RKO (cell line): ENCODE data around the gene SKIC3.
A peak's percentile ranks its signal among the peaks of the same experiment; 100 is the strongest.

ENCODE experiments used
- DNase-seq: peaks from one replicate; pipeline ENCODE4 v3.0.0-alpha.2; 2016; ENCODE audit warnings: low spot score

Gene SKIC3

GRCh38 chr5:95554647-95555548 lies at the start of gene SKIC3, which contains the start of gene ARSK:
TSS of gene SKIC3 (minus strand) at chr5:95554977. CDS start at chr5:95547150, 7,827 bp downstream.
TSS of gene ARSK (plus strand) at chr5:95555101. CDS start at chr5:95555279, 178 bp downstream.
- DNase-seq: peak; percentile 99

GRCh38 chr5:95600557-95600956 lies 45.8 kb upstream of the SKIC3 start:
- DNase-seq: no peak

GRCh38 chr5:95599252-95599651 lies 44.5 kb upstream of the SKIC3 start:
- DNase-seq: no peak

GRCh38 chr5:95595289-95595931 lies 40.6 kb upstream of the SKIC3 start:
- no peak for DNase-seq

- DNase-seq: peak; percentile 85
These were observed 36.7 kb upstream of the SKIC3 start for GRCh38 chr5:95591490-95591901.

- no peak for DNase-seq
These were observed 36.1 kb upstream of the SKIC3 start for GRCh38 chr5:95590880-95591279.

- DNase-seq: no peak
These were observed 29.2 kb upstream of the SKIC3 start for GRCh38 chr5:95583992-95584391.

- DNase-seq: no peak
These were observed 26.8 kb upstream of the SKIC3 start for GRCh38 chr5:95581576-95581975.

GRCh38 chr5:95572016-95572415 lies 17.2 kb upstream of the SKIC3 start:
- no peak for DNase-seq

GRCh38 chr5:95565280-95565920 lies 10.6 kb upstream of the SKIC3 start:
- DNase-seq: no peak

GRCh38 chr5:95564450-95564849 lies 9.7 kb upstream of the SKIC3 start:
- no peak for DNase-seq

- no peak for DNase-seq
These were observed 8.6 kb upstream of the SKIC3 start for GRCh38 chr5:95563367-95563766.

GRCh38 chr5:95562282-95562681 lies 7.5 kb upstream of the SKIC3 start:
- no peak for DNase-seq

- DNase-seq: no peak
These were observed 3.1 kb upstream of the SKIC3 start for GRCh38 chr5:95557841-95558240.

GRCh38 chr5:95555553-95555952 lies 776 bp upstream of the SKIC3 start:
- DNase-seq: no peak

- no peak for DNase-seq
These were observed 488 bp downstream of the SKIC3 start for GRCh38 chr5:95554331-95554646.

- no peak for DNase-seq
These were observed 5.7 kb downstream of the SKIC3 start for GRCh38 chr5:95549030-95549429.

GRCh38 chr5:95543017-95543705 lies 11.6 kb downstream of the SKIC3 start:
- DNase-seq: no peak

- DNase-seq: no peak
These were observed 17.3 kb downstream of the SKIC3 start for GRCh38 chr5:95537501-95537900.

- DNase-seq: no peak
These were observed 21.0 kb downstream of the SKIC3 start for GRCh38 chr5:95533761-95534160.

- no peak for DNase-seq
These were observed 21.7 kb downstream of the SKIC3 start for GRCh38 chr5:95533106-95533505.

- DNase-seq: no peak
These were observed 22.4 kb downstream of the SKIC3 start for GRCh38 chr5:95532415-95532814.
